Upper lobe of right lung (tissue), 1 donor: ENCODE results near the gene LUC7L. TPM values are rescaled to one million over a fixed set of nuclear protein-coding genes. Genes with fewer than 3 reads are reported as not detected.
"Not testable (repeated sequence)": the region's sequence is repeated elsewhere in the genome, so short reads cannot be mapped to it uniquely, and the experiment has no call there.

Experiments used
- ATAC-seq: fragments of 200-7000 bp; cut with Tn5 transposase; one replicate; pipeline ENCODE4 v1.9.1; 2020; ENCODE audit warnings: mild to moderate bottlenecking, moderate library complexity
- DNase-seq: peaks from one replicate; pipeline ENCODE4 v3.0.0-alpha.2; 2020
- H3K27ac ChIP-seq: fragments of 200-600 bp; one replicate; pipeline ENCODE4 v1.8.0; 2022
- H3K27me3 ChIP-seq: fragments of 200-600 bp; one replicate; pipeline ENCODE4 v1.8.0; 2022; ENCODE audit warnings: mild to moderate bottlenecking
- H3K36me3 ChIP-seq: fragments of 200-600 bp; one replicate; pipeline ENCODE4 v1.8.0; 2022
- H3K4me1 ChIP-seq: fragments of 200-600 bp; one replicate; pipeline ENCODE4 v1.8.0; 2022
- H3K4me3 ChIP-seq: fragments of 200-600 bp; one replicate; pipeline ENCODE4 v1.8.0; 2022; ENCODE audit warnings: mild to moderate bottlenecking
- H3K9me3 ChIP-seq: fragments of 200-600 bp; one replicate; pipeline ENCODE4 v1.8.0; 2022
- CTCF ChIP-seq: fragments of 200-600 bp; IDR thresholded peaks from one replicate; pipeline ENCODE4 v1.8.0; 2022; ENCODE audit warnings: antibody characterized with exemption
- intact Hi-C: fragments of 100-400 bp; cut with DNase I; formaldehyde crosslinking; loops from one replicate; pipeline ENCODE4 v1.11.0; 2022
- total RNA-seq: library from RNA; stranded (reverse); fragmentation: NEBNext Ultra II Directional; extraction: Animal tissue kit (Norgen Biotek cat#: 25700); gene quantifications from one replicate; pipeline ENCODE4 v1.2.1, GENCODE V29; 2021
- donor health status: DM: no; HTN: yes; CAD: no; lungs with severe emphysema.

Gene LUC7L
- total RNA-seq, 1 donor from 2014 or later: 78.8 TPM

DNA sequence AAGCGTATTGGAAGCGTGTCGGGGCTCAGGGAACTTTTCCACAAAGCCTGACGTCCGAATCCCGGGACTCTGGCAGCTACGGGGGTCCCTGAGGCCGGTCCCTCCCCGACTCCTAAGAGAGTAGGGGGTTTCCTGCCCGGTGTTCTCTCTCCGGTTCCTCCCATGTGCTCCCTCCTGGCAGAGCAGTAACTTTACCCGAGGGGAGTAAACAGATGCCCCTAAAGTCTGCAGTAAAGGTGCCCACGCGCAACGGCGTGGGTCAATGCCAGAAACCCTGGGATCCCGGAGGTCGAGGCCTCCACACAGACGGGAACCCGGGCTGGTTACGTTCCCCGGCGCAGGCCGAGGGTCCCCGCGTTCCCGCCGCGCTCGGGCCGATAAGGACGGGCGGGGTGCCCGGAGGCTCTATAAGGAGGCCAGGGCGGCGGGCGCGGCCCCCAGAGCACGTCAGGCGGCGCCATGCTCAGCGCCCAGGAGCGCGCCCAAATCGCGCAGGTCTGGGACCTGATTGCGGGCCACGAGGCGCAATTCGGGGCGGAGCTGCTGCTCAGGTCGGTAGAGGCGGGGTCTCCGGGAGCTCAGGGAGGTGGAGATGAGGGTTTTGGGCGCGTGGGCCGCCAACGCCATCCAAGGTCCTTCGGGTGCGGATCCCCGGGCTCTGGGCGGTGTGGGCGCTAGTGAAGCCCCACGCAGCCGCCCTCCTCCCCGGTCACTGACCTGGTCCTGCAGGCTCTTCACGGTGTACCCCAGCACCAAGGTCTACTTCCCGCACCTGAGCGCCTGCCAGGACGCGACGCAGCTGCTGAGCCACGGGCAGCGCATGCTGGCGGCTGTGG is 63.5 kb downstream of the LUC7L start, which contains the start of gene HBM:
Gene HBM (plus strand): TSS at position 440 of the 836 bp plus-strand sequence. CDS start 20 bp downstream, at position 460.
- peaks cover 18% of the 10 kb centered on the region for H3K4me1 ChIP-seq
- no peak within 1 kb of the TSS for H3K4me3 ChIP-seq
- H3K27me3 ChIP-seq: peaks cover 53% of the 10 kb centered on the region
- no peak for TF ChIP-seq CTCF
- H3K27ac ChIP-seq: no peak within 1 kb of the TSS
- no peak for DNase-seq
- intact Hi-C loops: no loop called here
- ATAC-seq: no peak
- H3K36me3 ChIP-seq: no peaks in the 10 kb centered on the region
- no peaks in the 10 kb centered on the region for H3K9me3 ChIP-seq

- no peaks in the 10 kb centered on the region for H3K9me3 ChIP-seq
- DNase-seq: no peak
- no peak overlapping the region for H3K4me3 ChIP-seq
- no peak overlapping the region for H3K27ac ChIP-seq
- intact Hi-C loops: no loop called here
- H3K36me3 ChIP-seq: no peaks in the 10 kb centered on the region
- peaks cover 18% of the 10 kb centered on the region for H3K4me1 ChIP-seq
- no peak for TF ChIP-seq CTCF
- ATAC-seq: peak; percentile 52
- peaks cover 48% of the 10 kb centered on the region for H3K27me3 ChIP-seq
These were observed 64.3 kb downstream of the LUC7L start for GRCh38 chr16:164827-165538.

DNA sequence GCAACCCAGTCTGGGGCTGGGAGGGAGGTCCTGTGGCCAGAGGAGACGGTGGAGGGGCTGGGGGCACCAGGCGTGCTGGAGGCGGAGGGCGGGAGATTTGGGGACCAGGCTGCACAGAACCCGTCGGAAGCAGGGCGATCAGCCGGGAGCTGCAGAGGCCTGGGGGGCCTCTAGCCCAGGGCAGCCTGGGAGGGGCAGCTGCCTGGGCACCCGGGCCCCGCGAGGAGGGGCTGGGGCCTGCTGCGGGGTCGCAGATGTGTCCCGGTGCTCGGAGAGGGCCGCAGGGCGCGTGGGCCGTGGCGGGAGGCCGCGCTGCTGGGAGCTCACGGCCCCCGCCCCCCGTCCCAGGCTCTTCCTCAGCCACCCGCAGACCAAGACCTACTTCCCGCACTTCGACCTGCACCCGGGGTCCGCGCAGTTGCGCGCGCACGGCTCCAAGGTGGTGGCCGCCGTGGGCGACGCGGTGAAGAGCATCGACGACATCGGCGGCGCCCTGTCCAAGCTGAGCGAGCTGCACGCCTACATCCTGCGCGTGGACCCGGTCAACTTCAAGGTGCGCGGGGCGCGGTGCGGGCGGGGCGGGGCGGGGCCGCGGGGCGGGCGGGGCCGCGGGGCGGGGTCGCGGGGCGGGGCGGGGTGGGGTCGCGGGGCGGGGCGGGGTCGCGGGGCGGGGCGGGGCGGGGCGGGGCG is 65.0 kb downstream of the LUC7L start:
- ATAC-seq: peak; percentile 15
- intact Hi-C loops, H3K27ac ChIP-seq, H3K4me3 ChIP-seq, H3K9me3 ChIP-seq, H3K36me3 ChIP-seq, DNase-seq: not testable (repeated sequence)
- Histone ChIP-seq H3K27me3 (peaks cover 43% of the 10 kb centered on the region), H3K4me1 (peaks cover 18% of the 10 kb centered on the region)

- H3K4me3 ChIP-seq, H3K9me3 ChIP-seq, intact Hi-C loops, DNase-seq, H3K27ac ChIP-seq, H3K36me3 ChIP-seq: not testable (repeated sequence)
- Histone ChIP-seq H3K4me1 (peaks cover 18% of the 10 kb centered on the region), H3K27me3 (peaks cover 38% of the 10 kb centered on the region)
- peak; percentile 61 for ATAC-seq
These were observed 65.6 kb downstream of the LUC7L start for GRCh38 chr16:163696-164095.

GRCh38 chr16:163139-163538 is 66.1 kb downstream of the LUC7L start:
- peaks cover 18% of the 10 kb centered on the region for H3K4me1 ChIP-seq
- H3K27ac ChIP-seq, H3K4me3 ChIP-seq, H3K36me3 ChIP-seq, intact Hi-C loops, ATAC-seq, DNase-seq, H3K9me3 ChIP-seq: not testable (repeated sequence)
- H3K27me3 ChIP-seq: peaks cover 32% of the 10 kb centered on the region

GRCh38 chr16:162271-162991 is 66.8 kb downstream of the LUC7L start:
- H3K27me3 ChIP-seq: peaks cover 25% of the 10 kb centered on the region
- peaks cover 18% of the 10 kb centered on the region for H3K4me1 ChIP-seq
- no peak overlapping the region for H3K4me3 ChIP-seq
- TF ChIP-seq CTCF: no peak
- H3K27ac ChIP-seq: no peak overlapping the region
- H3K9me3 ChIP-seq: no peaks in the 10 kb centered on the region
- no peak for ATAC-seq
- intact Hi-C loops: no loop called here
- DNase-seq: no peak
- no peaks in the 10 kb centered on the region for H3K36me3 ChIP-seq
